B cell (primary cell): ENCODE results near the gene DTNA. TPM values are rescaled to one million over a fixed set of nuclear protein-coding genes. Genes with fewer than 3 reads are reported as not detected.

Experiments used
- ATAC-seq: fragments of 200-7000 bp; cut with Tn5 transposase; one replicate; pipeline ENCODE4 v1.10.0; 2021; ENCODE audit warnings: low read depth, mild to moderate bottlenecking, moderate number of reproducible peaks, moderate library complexity
- CTCF ChIA-PET: fragments of 350-600 bp; sonication (Branson Sonifier 250); formaldehyde crosslinking; loops from one replicate; lab custom pipeline; 2021; ENCODE audit warnings: antibody characterized with exemption, inconsistent platforms; lab: Charles Lee
- POLR2A ChIA-PET: fragments of 350-600 bp; sonication (Branson Sonifier 250); formaldehyde crosslinking; loops from one replicate; lab custom pipeline; 2021; ENCODE audit warnings: antibody characterized with exemption; lab: Charles Lee
- DNase-seq: peaks from one replicate; pipeline ENCODE4 v3.0.0; 2013
- H2AFZ ChIP-seq: 2 replicates; pipeline ENCODE4 v1.6.1; 2012; ENCODE audit warnings: mild to moderate bottlenecking, low read depth, low read length; ENCODE audit not compliant: insufficient read depth, poor library complexity, severe bottlenecking
- H3K27ac ChIP-seq, 2 donors: 1 replicate in 1 of 2; 2 replicates in 1 of 2; pipeline ENCODE4 v1.5.1; 2012 to 2013; ENCODE audit warnings: low read length in 2 of 2, mild to moderate bottlenecking in 2 of 2, moderate library complexity in 1 of 2
- H3K27me3 ChIP-seq, 4 experiments: fragments of 200-600 bp in 1 of 4; sonication (generic) in 1 of 4; replicated peaks in 1 of 4; 1 replicate in 2 of 4; 2 replicates in 2 of 4; pipeline versions ENCODE4 v1.6.1 to v1.7.0; 2013 to 2016; ENCODE audit warnings: low read length in 3 of 4, mild to moderate bottlenecking in 2 of 4, mixed read lengths in 1 of 4, moderate library complexity in 1 of 4; ENCODE audit not compliant: insufficient read depth in 4 of 4, control insufficient read depth in 3 of 4; ENCODE audit errors: control extremely low read depth in 1 of 4
- H3K36me3 ChIP-seq, 2 experiments: replicated peaks in 1 of 2; 1 replicate in 1 of 2; 2 replicates in 1 of 2; pipeline versions ENCODE4 v1.6.1 to v1.7.1; 2013; ENCODE audit warnings: low read length in 1 of 2; ENCODE audit not compliant: insufficient read depth in 2 of 2, control insufficient read depth in 1 of 2; ENCODE audit errors: control extremely low read depth in 1 of 2, extremely low read depth in 1 of 2
- H3K4me1 ChIP-seq, 2 donors: fragments of 200-600 bp in 1 of 2; sonication (generic) in 1 of 2; 1 replicate in 1 of 2; 2 replicates in 1 of 2; pipeline versions ENCODE4 v1.5.1 to v1.6.1; 2013 to 2017; ENCODE audit warnings: low read length in 2 of 2; ENCODE audit not compliant: control insufficient read depth in 2 of 2, insufficient read depth in 2 of 2
- H3K4me2 ChIP-seq: replicated peaks from 2 replicates; pipeline ENCODE3; 2012; ENCODE audit warnings: mild to moderate bottlenecking, low read depth, low read length; ENCODE audit not compliant: poor library complexity, severe bottlenecking
- H3K4me3 ChIP-seq, 5 experiments: fragments of 200-600 bp in 1 of 5; sonication (generic) in 1 of 5; 1 replicate in 3 of 5; 2 replicates in 2 of 5; pipeline versions ENCODE4 v1.5.1 to v1.7.0; 2011 to 2016; ENCODE audit warnings: low read length in 4 of 5, mild to moderate bottlenecking in 4 of 5, low read depth in 2 of 5, control low read depth in 1 of 5, moderate library complexity in 1 of 5; ENCODE audit not compliant: insufficient read depth in 1 of 5; ENCODE audit errors: control extremely low read depth in 1 of 5, extremely low read depth in 1 of 5
- H3K79me2 ChIP-seq: fragments of 200-600 bp; sonication (generic); one replicate; pipeline ENCODE4 v1.6.0; 2016; ENCODE audit warnings: low read length; ENCODE audit not compliant: control insufficient read depth, insufficient read depth
- H3K9ac ChIP-seq: fragments of 200-600 bp; sonication (generic); 2 replicates; pipeline ENCODE4 v1.6.1; 2017; ENCODE audit warnings: mild to moderate bottlenecking, low read length, moderate library complexity
- H3K9me3 ChIP-seq, 3 donors: one replicate each; pipeline versions ENCODE4 v1.6.1 to v1.7.1; 2013; ENCODE audit warnings: low read length in 2 of 3; ENCODE audit not compliant: control insufficient read depth in 2 of 3, insufficient read depth in 1 of 3; ENCODE audit errors: control extremely low read depth in 1 of 3
- H4K20me1 ChIP-seq: 2 replicates; pipeline ENCODE4 v1.6.0; 2012; ENCODE audit warnings: mild to moderate bottlenecking, low read length; ENCODE audit not compliant: insufficient read depth, control insufficient read depth, poor library complexity, severe bottlenecking
- H3K27ac Mint-ChIP-seq: one replicate; pipeline ENCODE4 v1.8.0; 2021; ENCODE audit warnings: mixed read lengths
- H3K27me3 Mint-ChIP-seq: one replicate; pipeline ENCODE4 v1.8.0; 2021; ENCODE audit warnings: mixed read lengths
- H3K4me1 Mint-ChIP-seq: one replicate; pipeline ENCODE4 v1.8.0; 2021; ENCODE audit warnings: mixed read lengths
- H3K4me3 Mint-ChIP-seq: one replicate; pipeline ENCODE4 v1.8.0; 2021; ENCODE audit warnings: mixed read lengths
- H3K9me3 Mint-ChIP-seq: one replicate; pipeline ENCODE4 v1.8.0; 2022; ENCODE audit warnings: mixed read lengths; ENCODE audit not compliant: insufficient read depth
- EZH2 ChIP-seq: IDR thresholded peaks from 2 replicates; pipeline ENCODE4 v1.6.1; 2012; ENCODE audit warnings: borderline replicate concordance, low read depth, mild to moderate bottlenecking, moderate library complexity, low read length; ENCODE audit not compliant: insufficient read depth, poor library complexity, severe bottlenecking
- WGBS: methylation state at CpG from one replicate; pipeline ENCODE4 v1.1.5; 2013; ENCODE audit warnings: missing lambda C conversion rate; ENCODE audit not compliant: insufficient coverage; 5-methylcytosine and 5-hydroxymethylcytosine counted together
- intact Hi-C: fragments of 100-400 bp; cut with micrococcal nuclease; formaldehyde crosslinking; loops from one replicate; pipeline ENCODE4 v1.10.0; 2022
- polyA plus RNA-seq: library from polyadenylated mRNA; depleted of rRNA; stranded (reverse); fragments of >200 nt; gene quantifications from 2 replicates; pipeline ENCODE4 v1.2.3, GENCODE V29; 2012
- total RNA-seq, 2 donors: library from RNA; stranded (reverse); fragments of 120-200 nt in 1 of 2; gene quantifications; 1 replicate in 1 of 2; 2 replicates in 1 of 2; pipeline versions ENCODE4 v1.2.3 to v1.2.4, GENCODE V29; 2013 to 2022
- TF ChIP-seq, protein P1 (sequence below): fragments of 200-600 bp; IDR thresholded peaks from one replicate; pipeline ENCODE4 v1.8.0; 2022; ENCODE audit warnings: antibody characterized with exemption, mild to moderate bottlenecking

Gene DTNA
- total and polyA plus RNA-seq, 2 donors (not counting 1 experiment from before 2014, with no cell fraction given) = not detected

DNA sequence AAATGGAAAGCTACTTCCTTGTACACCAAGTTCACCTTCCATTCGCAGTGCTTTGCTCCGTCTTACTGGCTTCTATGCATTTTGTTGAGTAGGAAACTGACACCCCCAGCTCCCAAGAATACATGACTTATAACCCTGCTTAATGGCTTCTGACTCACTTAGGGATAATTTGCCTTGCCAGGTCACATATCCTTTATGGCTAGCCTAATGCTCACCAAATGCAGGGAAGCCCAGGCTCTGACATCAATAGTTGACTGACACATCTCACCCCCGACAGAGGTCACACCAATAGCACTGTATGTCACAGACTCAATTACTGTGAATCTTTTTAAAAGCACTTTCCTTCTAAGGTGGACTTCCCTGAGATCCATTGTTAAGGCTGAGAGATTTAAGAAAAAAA, 147.2 kb downstream of the DTNA start:
- H4K20me1 ChIP-seq = no peaks in the 10 kb centered on the region
- no peak overlapping the region for H3K4me3 ChIP-seq
- H3K79me2 ChIP-seq = no peaks in the 10 kb centered on the region
- WGBS = no CpG with 5 or more reads among the region's 3 CpGs
- ChIA-PET CTCF (interaction anchor here (1.1 kb wide), 1 partner anchor 80 kb away, joined by 3 read pairs; no protein-coding TSS in a partner anchor), POLR2A (no interaction called here)
- H3K4me2 ChIP-seq = no peak overlapping the region
- H3K9me3 ChIP-seq = peaks cover 0 to 3% (median 0%) of the 10 kb centered on the region in 3 donors
- Mint-ChIP-seq H3K27ac (no peak overlapping the region), H3K27me3 (peaks cover 18% of the 10 kb centered on the region), H3K9me3 (no peaks in the 10 kb centered on the region), H3K4me1 (peaks cover 6% of the 10 kb centered on the region), H3K4me3 (no peak overlapping the region)
- peaks cover 0 to 8% (median 0%) of the 10 kb centered on the region in 4 experiments for H3K27me3 ChIP-seq
- no peak overlapping the region for H2AFZ ChIP-seq
- H3K4me1 ChIP-seq = no peaks in the 10 kb centered on the region
- intact Hi-C loops = no loop called here
- H3K36me3 ChIP-seq = no peaks in the 10 kb centered on the region
- no peak for ATAC-seq
- DNase-seq = no peak
- H3K27ac ChIP-seq = no peak overlapping the region
- no peak overlapping the region for H3K9ac ChIP-seq
- no peak for TF ChIP-seq EZH2
- TF ChIP-seq, protein P1, sequence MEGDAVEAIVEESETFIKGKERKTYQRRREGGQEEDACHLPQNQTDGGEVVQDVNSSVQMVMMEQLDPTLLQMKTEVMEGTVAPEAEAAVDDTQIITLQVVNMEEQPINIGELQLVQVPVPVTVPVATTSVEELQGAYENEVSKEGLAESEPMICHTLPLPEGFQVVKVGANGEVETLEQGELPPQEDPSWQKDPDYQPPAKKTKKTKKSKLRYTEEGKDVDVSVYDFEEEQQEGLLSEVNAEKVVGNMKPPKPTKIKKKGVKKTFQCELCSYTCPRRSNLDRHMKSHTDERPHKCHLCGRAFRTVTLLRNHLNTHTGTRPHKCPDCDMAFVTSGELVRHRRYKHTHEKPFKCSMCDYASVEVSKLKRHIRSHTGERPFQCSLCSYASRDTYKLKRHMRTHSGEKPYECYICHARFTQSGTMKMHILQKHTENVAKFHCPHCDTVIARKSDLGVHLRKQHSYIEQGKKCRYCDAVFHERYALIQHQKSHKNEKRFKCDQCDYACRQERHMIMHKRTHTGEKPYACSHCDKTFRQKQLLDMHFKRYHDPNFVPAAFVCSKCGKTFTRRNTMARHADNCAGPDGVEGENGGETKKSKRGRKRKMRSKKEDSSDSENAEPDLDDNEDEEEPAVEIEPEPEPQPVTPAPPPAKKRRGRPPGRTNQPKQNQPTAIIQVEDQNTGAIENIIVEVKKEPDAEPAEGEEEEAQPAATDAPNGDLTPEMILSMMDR = no peak

DNA sequence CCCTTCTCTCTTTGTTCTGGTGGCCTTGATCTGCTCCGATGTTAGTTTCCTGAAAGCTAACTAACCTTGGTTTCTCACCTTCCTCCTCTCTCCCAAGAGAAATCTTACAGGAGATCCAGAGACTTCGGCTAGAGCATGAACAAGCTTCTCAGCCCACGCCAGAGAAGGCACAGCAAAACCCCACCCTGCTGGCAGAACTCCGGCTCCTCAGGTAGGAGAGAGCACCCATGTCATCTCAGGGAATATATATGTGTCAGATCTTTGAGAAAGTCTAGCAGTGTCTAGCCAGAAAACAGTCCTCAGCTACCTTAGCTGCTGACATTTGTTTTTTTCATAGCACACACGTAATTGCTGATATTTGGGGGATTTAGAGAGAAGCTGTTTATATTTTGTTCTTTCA, 148.1 kb downstream of the DTNA start:
- intact Hi-C loops = no loop called here
- WGBS = 66% methylated on average over 5 of the region's 5 CpGs
- H3K36me3 ChIP-seq = no peaks in the 10 kb centered on the region
- H3K4me1 Mint-ChIP-seq = peaks cover 6% of the 10 kb centered on the region
- H3K27ac ChIP-seq = no peak overlapping the region
- H3K79me2 ChIP-seq = no peaks in the 10 kb centered on the region
- H3K27ac Mint-ChIP-seq = no peak overlapping the region
- DNase-seq (no peak), ATAC-seq (no peak)
- H4K20me1 ChIP-seq = no peaks in the 10 kb centered on the region
- H2AFZ ChIP-seq = no peak overlapping the region
- H3K27me3 Mint-ChIP-seq = peaks cover 15% of the 10 kb centered on the region
- no peak overlapping the region for H3K4me3 ChIP-seq
- no peaks in the 10 kb centered on the region for H3K4me1 ChIP-seq
- POLR2A ChIA-PET = no interaction called here
- H3K9ac ChIP-seq = no peak overlapping the region
- H3K9me3 ChIP-seq = peaks cover 0 to 3% (median 0%) of the 10 kb centered on the region in 3 donors
- CTCF ChIA-PET = interaction anchor here (0.7 kb wide), 1 partner anchor 71 kb away, joined by 3 read pairs; no protein-coding TSS in a partner anchor
- peaks cover 0 to 6% (median 0%) of the 10 kb centered on the region in 4 experiments for H3K27me3 ChIP-seq
- H3K4me3 Mint-ChIP-seq = no peak overlapping the region
- no peak for TF ChIP-seq EZH2
- TF ChIP-seq, protein P1 = no peak
- no peak overlapping the region for H3K4me2 ChIP-seq
- no peaks in the 10 kb centered on the region for H3K9me3 Mint-ChIP-seq
